ENCODE measurements around the gene MRPL9.

DNA sequence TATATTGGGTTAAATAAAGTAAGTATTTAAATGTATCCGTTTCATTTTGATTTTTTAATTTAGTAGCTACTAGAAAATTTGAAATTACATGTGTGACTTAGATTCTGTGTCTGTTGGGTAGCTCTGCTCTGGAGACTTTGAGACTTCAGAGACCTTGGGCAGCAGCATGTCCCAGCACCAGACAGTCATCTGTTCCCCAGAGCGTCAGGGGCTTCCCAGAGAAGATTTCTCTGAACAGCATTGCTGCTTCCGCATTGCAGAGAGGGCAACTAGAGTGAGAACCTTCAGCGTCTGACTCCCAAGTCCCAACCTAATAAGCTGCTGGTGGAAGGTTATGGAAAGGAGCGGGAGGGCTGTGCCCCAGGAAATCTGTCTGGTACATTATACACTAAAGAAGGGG lies 35.3 kb upstream of the MRPL9 start:
- TF ChIP-seq, protein P1, sequence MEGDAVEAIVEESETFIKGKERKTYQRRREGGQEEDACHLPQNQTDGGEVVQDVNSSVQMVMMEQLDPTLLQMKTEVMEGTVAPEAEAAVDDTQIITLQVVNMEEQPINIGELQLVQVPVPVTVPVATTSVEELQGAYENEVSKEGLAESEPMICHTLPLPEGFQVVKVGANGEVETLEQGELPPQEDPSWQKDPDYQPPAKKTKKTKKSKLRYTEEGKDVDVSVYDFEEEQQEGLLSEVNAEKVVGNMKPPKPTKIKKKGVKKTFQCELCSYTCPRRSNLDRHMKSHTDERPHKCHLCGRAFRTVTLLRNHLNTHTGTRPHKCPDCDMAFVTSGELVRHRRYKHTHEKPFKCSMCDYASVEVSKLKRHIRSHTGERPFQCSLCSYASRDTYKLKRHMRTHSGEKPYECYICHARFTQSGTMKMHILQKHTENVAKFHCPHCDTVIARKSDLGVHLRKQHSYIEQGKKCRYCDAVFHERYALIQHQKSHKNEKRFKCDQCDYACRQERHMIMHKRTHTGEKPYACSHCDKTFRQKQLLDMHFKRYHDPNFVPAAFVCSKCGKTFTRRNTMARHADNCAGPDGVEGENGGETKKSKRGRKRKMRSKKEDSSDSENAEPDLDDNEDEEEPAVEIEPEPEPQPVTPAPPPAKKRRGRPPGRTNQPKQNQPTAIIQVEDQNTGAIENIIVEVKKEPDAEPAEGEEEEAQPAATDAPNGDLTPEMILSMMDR (IDR thresholded peaks at IDR 0.05; ENCODE audit: low read depth, low read length) = no peak
- no peak for TF ChIP-seq EZH2phosphoT487 (IDR thresholded peaks at IDR 0.05; ENCODE audit: low read depth)
